ENCODE measurements around the gene THTPA. TPM values are rescaled to one million over a fixed set of nuclear protein-coding genes. Genes with fewer than 3 reads are reported as not detected.

Gene THTPA
- total RNA-seq, 1 donor from 2014 or later = 37.2 TPM

DNA sequence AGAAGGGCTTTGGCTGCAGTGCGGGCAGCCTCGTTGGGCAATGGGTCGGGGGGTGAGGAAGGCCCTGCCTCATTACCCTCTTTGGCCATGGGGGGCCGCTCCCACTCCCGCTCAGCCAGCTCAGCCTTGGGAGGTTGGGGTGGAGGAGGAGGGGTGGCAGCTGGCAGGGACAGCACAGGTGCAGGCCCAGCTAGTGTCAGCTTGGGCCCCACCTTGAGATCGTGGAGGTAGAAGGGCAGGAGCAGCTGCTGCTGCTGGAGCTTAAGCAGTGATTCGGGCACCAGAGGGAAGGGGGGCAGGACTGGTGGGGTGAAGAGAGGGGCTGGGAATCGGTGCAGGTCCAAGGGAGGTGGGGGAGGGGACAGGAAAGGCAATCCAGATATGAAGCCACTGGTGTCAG lies 30.5 kb upstream of the THTPA start:
- no peak for DNase-seq (ENCODE audit: low read depth)
- TF ChIP-seq CTCF (conservative IDR thresholded peaks at IDR 0.05; ENCODE audit: low read depth, low read length) = no peak
- H3K4me3 ChIP-seq (ENCODE audit: low read depth, low read length) = no peak overlapping the region

DNA sequence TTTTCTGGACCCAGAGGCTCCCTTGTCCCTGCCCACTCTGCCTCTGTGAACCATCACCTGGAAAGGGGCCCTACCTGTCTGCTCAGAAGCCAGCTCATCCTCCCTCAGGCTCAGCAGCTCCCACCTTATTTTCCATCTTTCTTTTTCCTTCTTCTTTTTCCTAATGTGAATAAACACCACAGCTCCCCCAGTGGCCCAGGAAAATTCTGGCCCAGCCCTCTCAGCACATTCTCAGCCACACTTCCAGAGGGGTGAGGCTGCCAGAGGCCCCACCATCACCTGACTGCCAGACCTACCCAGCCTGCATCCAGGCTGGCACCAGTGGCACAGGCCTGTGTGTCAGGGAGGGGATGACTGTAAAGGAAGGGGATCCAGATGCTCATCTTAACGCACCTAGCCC lies 27.5 kb upstream of the THTPA start:
- no peak for DNase-seq (ENCODE audit: low read depth)
- TF ChIP-seq CTCF (conservative IDR thresholded peaks at IDR 0.05; ENCODE audit: low read depth, low read length) = peak; percentile 36
- no peak overlapping the region for H3K4me3 ChIP-seq (ENCODE audit: low read depth, low read length)

DNA sequence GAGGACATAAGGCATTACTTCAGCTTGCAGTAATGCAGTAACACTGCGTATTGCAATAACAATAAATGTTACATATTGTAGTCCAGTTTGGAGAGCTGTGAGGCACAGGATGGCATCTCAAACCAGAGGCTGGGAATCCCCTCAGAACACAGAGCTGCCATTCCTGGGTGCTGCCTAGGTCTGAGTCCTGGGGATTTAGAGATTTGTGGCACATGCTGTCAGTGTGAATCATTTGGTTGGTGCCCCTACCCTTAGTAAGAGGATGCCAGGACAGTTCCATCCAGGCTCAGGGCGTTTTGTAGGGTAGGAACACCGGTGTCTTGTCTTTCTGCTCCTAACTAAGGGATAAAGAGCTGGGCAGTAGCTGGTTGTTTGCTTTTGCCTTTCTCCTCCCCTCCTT lies 27.1 kb upstream of the THTPA start:
- DNase-seq (ENCODE audit: low read depth) = no peak
- no peak for TF ChIP-seq CTCF (conservative IDR thresholded peaks at IDR 0.05; ENCODE audit: low read depth, low read length)
- no peak overlapping the region for H3K4me3 ChIP-seq (ENCODE audit: low read depth, low read length)

DNA sequence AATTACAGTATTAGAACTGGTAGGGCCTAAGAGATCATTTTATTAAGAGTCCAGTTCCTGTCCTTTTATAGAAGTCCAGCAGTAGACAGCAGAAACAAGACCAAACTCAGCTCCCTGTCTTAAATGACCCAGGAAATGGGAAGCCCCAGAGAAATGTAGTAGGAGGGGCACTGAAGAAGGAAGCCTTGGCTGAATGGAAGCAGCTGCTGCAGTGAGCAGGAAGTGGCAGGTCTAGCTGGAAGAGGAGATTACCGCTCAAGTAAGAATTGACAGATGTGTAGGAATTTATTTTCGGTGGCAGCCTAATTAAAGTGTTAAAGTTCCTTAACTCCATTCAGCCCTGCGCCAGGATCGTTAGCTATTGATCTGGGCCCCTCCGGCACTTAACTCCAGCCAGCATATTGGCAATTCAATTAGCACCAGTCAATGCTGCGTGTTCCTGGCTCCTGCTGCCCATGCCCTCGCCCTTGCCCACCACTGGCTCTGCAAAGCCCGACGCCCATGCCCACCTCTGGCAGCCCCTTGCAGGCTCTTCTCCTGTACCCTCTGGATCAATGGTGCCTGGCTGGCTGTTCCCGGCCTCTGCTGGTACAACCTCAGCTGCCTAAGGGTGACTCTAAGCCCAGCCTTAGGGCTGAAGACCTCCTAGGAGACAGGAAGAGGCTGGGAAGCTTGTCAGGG lies 25.6 kb upstream of the THTPA start:
- no peak for TF ChIP-seq CTCF (conservative IDR thresholded peaks at IDR 0.05; ENCODE audit: low read depth, low read length)
- no peak overlapping the region for H3K4me3 ChIP-seq (ENCODE audit: low read depth, low read length)
- no peak for DNase-seq (ENCODE audit: low read depth)

DNA sequence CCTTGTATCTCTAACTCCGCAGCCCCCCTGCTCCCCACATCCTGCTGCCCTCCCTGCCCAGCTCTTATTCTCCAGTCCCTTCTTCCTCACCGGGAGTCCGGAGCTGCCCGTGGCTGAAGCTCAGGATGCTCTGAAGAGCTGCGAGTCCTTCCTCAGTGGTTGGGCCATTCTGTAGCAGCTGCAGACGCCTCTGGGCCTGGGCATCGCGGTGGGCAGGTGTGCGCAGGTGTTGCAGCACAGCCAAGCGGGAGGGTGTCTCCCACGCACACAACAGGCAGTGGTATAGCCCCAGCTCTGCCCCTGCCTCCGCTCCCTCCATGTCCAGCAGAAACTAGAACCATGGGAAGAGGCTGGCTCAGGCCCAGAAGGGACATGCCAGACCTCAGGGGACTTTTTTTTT lies 24.7 kb upstream of the THTPA start:
- H3K4me3 ChIP-seq (ENCODE audit: low read depth, low read length) = no peak overlapping the region
- no peak for DNase-seq (ENCODE audit: low read depth)
- TF ChIP-seq CTCF (conservative IDR thresholded peaks at IDR 0.05; ENCODE audit: low read depth, low read length) = no peak

DNA sequence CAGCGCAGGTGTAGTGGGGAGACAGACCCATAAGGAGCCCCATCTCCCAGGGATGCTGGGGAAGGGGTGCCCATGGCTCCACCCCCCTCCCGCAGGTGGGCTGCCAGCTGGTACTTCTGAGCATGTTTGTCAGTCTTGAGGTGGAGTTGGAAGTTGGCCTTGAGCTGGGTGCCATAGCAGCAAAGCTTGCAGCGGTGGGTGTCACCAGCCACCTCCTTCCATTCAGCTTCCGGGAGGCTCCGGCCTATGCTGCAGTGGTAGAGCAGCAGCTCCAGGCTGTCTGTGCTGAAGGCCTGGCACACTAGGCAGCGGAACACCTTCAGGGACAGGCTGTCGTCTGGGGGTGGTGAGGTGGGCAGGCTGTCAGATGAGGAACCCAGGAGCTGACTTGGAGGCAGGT lies 23.4 kb upstream of the THTPA start:
- no peak for TF ChIP-seq CTCF (conservative IDR thresholded peaks at IDR 0.05; ENCODE audit: low read depth, low read length)
- DNase-seq (ENCODE audit: low read depth) = no peak
- H3K4me3 ChIP-seq (ENCODE audit: low read depth, low read length) = no peak overlapping the region
